KMS-11 (cell line): Measurements from ENCODE around the gene KLHL14.
A peak's percentile ranks its signal among the peaks of the same experiment; 100 is the strongest.

Experiments used
- H2AFZ ChIP-seq: fragments of 200-600 bp; sonication (generic); 2 replicates; pipeline ENCODE4 v1.6.1; 2016; ENCODE audit warnings: antibody characterized with exemption, mixed run types, low read depth
- H3K27ac ChIP-seq: fragments of 200-600 bp; sonication (generic); 2 replicates; pipeline ENCODE4 v1.6.1; 2016; ENCODE audit warnings: mild to moderate bottlenecking, mixed run types
- H3K27me3 ChIP-seq: fragments of 200-600 bp; sonication (generic); 2 replicates; pipeline ENCODE4 v1.6.1; 2017; ENCODE audit warnings: mild to moderate bottlenecking, low read depth, mixed run types, moderate library complexity; ENCODE audit not compliant: insufficient read depth
- H3K36me3 ChIP-seq: fragments of 200-600 bp; sonication (generic); 2 replicates; pipeline ENCODE4 v1.6.1; 2017; ENCODE audit warnings: mild to moderate bottlenecking, mixed run types; ENCODE audit not compliant: insufficient read depth
- H3K4me1 ChIP-seq: fragments of 200-600 bp; sonication (generic); 2 replicates; pipeline ENCODE4 v1.6.1; 2016; ENCODE audit warnings: mild to moderate bottlenecking, low read depth, mixed run types; ENCODE audit not compliant: poor library complexity, severe bottlenecking
- H3K4me2 ChIP-seq: fragments of 200-600 bp; sonication (generic); 2 replicates; pipeline ENCODE4 v1.7.0; 2016; ENCODE audit warnings: mild to moderate bottlenecking, mixed run types
- H3K4me3 ChIP-seq: fragments of 200-600 bp; sonication (generic); IDR thresholded peaks from 2 replicates; pipeline ENCODE4 v1.6.1; 2017; ENCODE audit warnings: low read depth, low read length, mixed read lengths; ENCODE audit not compliant: insufficient read depth
- H3K79me2 ChIP-seq: fragments of 200-600 bp; sonication (generic); 2 replicates; pipeline ENCODE4 v1.6.1; 2016; ENCODE audit warnings: low read depth, mixed run types; ENCODE audit not compliant: insufficient read depth
- H3K9ac ChIP-seq: fragments of 200-600 bp; sonication (generic); 2 replicates; pipeline ENCODE4 v1.6.1; 2016; ENCODE audit warnings: mild to moderate bottlenecking, mixed run types
- H4K20me1 ChIP-seq: fragments of 200-600 bp; sonication (generic); 2 replicates; pipeline ENCODE4 v1.6.1; 2016; ENCODE audit warnings: mild to moderate bottlenecking, mixed run types; ENCODE audit not compliant: insufficient read depth
- TF ChIP-seq, protein P1 (sequence below): fragments of 200-600 bp; sonication (generic); conservative IDR thresholded peaks from 2 replicates; pipeline ENCODE4 v1.6.1; 2017; ENCODE audit warnings: low read depth, mild to moderate bottlenecking, antibody characterized with exemption, low read length, moderate library complexity, mixed read lengths

KLHL14 gene

GRCh38 chr18:32730068-32730467 is 42.8 kb downstream of the KLHL14 start:
- no peaks in the 10 kb centered on the region for H4K20me1 ChIP-seq
- no peaks in the 10 kb centered on the region for H3K36me3 ChIP-seq
- no peak overlapping the region for H3K9ac ChIP-seq
- H3K79me2 ChIP-seq, result no peaks in the 10 kb centered on the region
- TF ChIP-seq, protein P1, sequence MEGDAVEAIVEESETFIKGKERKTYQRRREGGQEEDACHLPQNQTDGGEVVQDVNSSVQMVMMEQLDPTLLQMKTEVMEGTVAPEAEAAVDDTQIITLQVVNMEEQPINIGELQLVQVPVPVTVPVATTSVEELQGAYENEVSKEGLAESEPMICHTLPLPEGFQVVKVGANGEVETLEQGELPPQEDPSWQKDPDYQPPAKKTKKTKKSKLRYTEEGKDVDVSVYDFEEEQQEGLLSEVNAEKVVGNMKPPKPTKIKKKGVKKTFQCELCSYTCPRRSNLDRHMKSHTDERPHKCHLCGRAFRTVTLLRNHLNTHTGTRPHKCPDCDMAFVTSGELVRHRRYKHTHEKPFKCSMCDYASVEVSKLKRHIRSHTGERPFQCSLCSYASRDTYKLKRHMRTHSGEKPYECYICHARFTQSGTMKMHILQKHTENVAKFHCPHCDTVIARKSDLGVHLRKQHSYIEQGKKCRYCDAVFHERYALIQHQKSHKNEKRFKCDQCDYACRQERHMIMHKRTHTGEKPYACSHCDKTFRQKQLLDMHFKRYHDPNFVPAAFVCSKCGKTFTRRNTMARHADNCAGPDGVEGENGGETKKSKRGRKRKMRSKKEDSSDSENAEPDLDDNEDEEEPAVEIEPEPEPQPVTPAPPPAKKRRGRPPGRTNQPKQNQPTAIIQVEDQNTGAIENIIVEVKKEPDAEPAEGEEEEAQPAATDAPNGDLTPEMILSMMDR, result no peak
- no peak overlapping the region for H3K27ac ChIP-seq
- H3K4me1 ChIP-seq, result peaks cover 14% of the 10 kb centered on the region
- H3K4me2 ChIP-seq, result peak overlapping the region; percentile 62
- no peak overlapping the region for H3K4me3 ChIP-seq
- no peak overlapping the region for H2AFZ ChIP-seq
- no peaks in the 10 kb centered on the region for H3K27me3 ChIP-seq

GRCh38 chr18:32724071-32724749 is 48.6 kb downstream of the KLHL14 start:
- Histone ChIP-seq H3K36me3 (no peaks in the 10 kb centered on the region), H3K4me2 (no peak overlapping the region), H3K27me3 (no peaks in the 10 kb centered on the region), H3K4me1 (no peaks in the 10 kb centered on the region), H3K9ac (no peak overlapping the region), H2AFZ (no peak overlapping the region), H3K4me3 (no peak overlapping the region), H3K79me2 (no peaks in the 10 kb centered on the region), H4K20me1 (no peaks in the 10 kb centered on the region), H3K27ac (no peak overlapping the region)
- TF ChIP-seq, protein P1, result no peak

GRCh38 chr18:32722279-32722678 is 50.5 kb downstream of the KLHL14 start:
- no peak overlapping the region for H3K4me2 ChIP-seq
- no peak overlapping the region for H3K9ac ChIP-seq
- no peaks in the 10 kb centered on the region for H3K79me2 ChIP-seq
- TF ChIP-seq, protein P1, result no peak
- no peak overlapping the region for H2AFZ ChIP-seq
- H3K27me3 ChIP-seq, result no peaks in the 10 kb centered on the region
- no peak overlapping the region for H3K4me3 ChIP-seq
- no peak overlapping the region for H3K27ac ChIP-seq
- H3K4me1 ChIP-seq, result no peaks in the 10 kb centered on the region
- H3K36me3 ChIP-seq, result no peaks in the 10 kb centered on the region
- no peaks in the 10 kb centered on the region for H4K20me1 ChIP-seq

DNA sequence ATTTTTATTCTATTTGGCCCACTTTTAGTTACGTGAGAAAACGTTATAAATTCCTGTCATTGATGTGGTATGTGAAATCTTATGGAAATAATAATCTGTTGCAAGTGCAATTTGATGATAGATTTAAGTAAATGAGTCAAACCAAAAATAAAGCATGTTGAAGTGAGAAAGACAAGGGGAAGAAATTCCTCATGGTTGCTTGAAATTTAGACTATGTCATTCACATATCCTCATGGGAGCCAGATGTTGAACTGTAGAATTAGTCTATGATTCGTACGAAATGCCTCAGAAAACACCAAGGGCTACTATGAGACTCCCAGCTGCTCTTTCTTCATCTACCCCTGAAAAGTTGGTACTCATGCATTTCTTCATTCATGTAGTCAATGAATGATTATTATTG is 55.7 kb downstream of the KLHL14 start:
- Histone ChIP-seq H3K9ac (no peak overlapping the region), H2AFZ (no peak overlapping the region), H3K4me1 (no peaks in the 10 kb centered on the region), H3K79me2 (no peaks in the 10 kb centered on the region), H3K4me2 (no peak overlapping the region), H3K36me3 (no peaks in the 10 kb centered on the region), H3K4me3 (no peak overlapping the region), H3K27me3 (no peaks in the 10 kb centered on the region), H4K20me1 (no peaks in the 10 kb centered on the region), H3K27ac (no peak overlapping the region)
- TF ChIP-seq, protein P1, result no peak
